Activated CD8-positive, alpha-beta memory T cell treated with anti-CD3 and anti-CD28 coated beads, Interleukin-2, amount 50 U/mL, for 48 hours (primary cell): ENCODE measurements around the gene PPM1H.
A peak's percentile ranks its signal among the peaks of the same experiment; 100 is the strongest.
"Not testable (repeated sequence)": the region's sequence is repeated elsewhere in the genome, so short reads cannot be mapped to it uniquely, and the experiment has no call there.

ENCODE experiments used
- DNase-seq: peaks from one replicate; pipeline ENCODE4 v3.0.0-alpha.2; 2020

The PPM1H gene

GRCh38 chr12:62664951-62665350 lies 270.0 kb downstream of the PPM1H start:
- not testable (repeated sequence) for DNase-seq

GRCh38 chr12:62660756-62661155 lies 274.2 kb downstream of the PPM1H start:
- DNase-seq: no peak

- DNase-seq: no peak
These were observed 275.3 kb downstream of the PPM1H start for GRCh38 chr12:62659453-62660295.

GRCh38 chr12:62658910-62659309 lies 276.0 kb downstream of the PPM1H start:
- no peak for DNase-seq

GRCh38 chr12:62657363-62657632 lies 277.7 kb downstream of the PPM1H start:
- DNase-seq: no peak

- DNase-seq: no peak
These were observed 278.2 kb downstream of the PPM1H start for GRCh38 chr12:62656591-62657362.

GRCh38 chr12:62655666-62656151 lies 279.2 kb downstream of the PPM1H start:
- DNase-seq: no peak

- DNase-seq: no peak
These were observed 280.4 kb downstream of the PPM1H start for GRCh38 chr12:62654326-62655241.

GRCh38 chr12:62653740-62654139 lies 281.2 kb downstream of the PPM1H start:
- DNase-seq: no peak

GRCh38 chr12:62653304-62653703 lies 281.6 kb downstream of the PPM1H start:
- no peak for DNase-seq

- DNase-seq: no peak
These were observed 283.8 kb downstream of the PPM1H start for GRCh38 chr12:62651138-62651537.

GRCh38 chr12:62649412-62650138 lies 285.4 kb downstream of the PPM1H start:
- no peak for DNase-seq

- no peak for DNase-seq
These were observed 287.4 kb downstream of the PPM1H start for GRCh38 chr12:62647586-62647985.

- no peak for DNase-seq
These were observed 288.4 kb downstream of the PPM1H start for GRCh38 chr12:62646566-62646965.

GRCh38 chr12:62643486-62643885 lies 291.5 kb downstream of the PPM1H start:
- no peak for DNase-seq

GRCh38 chr12:62642486-62642885 lies 292.5 kb downstream of the PPM1H start:
- DNase-seq: no peak

GRCh38 chr12:62640910-62641448 lies 294.0 kb downstream of the PPM1H start:
- peak; percentile 66 for DNase-seq

- DNase-seq: no peak
These were observed 297.3 kb downstream of the PPM1H start for GRCh38 chr12:62637679-62638078.

- no peak for DNase-seq
These were observed 299.3 kb downstream of the PPM1H start for GRCh38 chr12:62635649-62636048.

- DNase-seq: peak; percentile 57
These were observed 302.5 kb downstream of the PPM1H start for GRCh38 chr12:62632411-62632918.

- peak; percentile 57 for DNase-seq
These were observed 303.2 kb downstream of the PPM1H start for GRCh38 chr12:62631471-62632410.
